Limb (tissue), 2 donors: ENCODE data around the gene ZNF423.

ENCODE experiments used
- DNase-seq, 2 donors: peaks; one replicate each; pipeline ENCODE4 v3.0.0-alpha.2; 2016; ENCODE audit errors: extremely low spot score in 2 of 2

The ZNF423 gene

DNA sequence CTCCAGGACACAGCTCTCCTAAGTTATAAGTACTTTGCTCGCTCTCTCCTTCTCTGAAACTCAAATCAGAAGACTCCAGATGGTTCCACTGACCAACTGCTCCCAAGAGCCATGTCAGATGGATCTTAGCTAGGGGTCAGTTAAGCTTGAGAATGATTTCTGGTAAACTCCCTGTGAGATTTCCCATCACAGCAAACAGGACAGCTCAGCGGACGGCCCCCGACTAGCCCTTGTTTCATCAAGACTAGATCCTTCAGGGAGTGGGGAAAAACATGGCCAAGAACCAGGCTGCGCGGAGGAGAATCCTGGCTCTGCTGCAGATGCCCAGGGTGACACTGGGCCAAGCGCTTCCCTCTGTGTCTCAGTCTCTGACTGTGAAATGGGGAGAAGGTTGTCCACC lies 322.5 kb downstream of the ZNF423 start:
- no peak for DNase-seq

DNA sequence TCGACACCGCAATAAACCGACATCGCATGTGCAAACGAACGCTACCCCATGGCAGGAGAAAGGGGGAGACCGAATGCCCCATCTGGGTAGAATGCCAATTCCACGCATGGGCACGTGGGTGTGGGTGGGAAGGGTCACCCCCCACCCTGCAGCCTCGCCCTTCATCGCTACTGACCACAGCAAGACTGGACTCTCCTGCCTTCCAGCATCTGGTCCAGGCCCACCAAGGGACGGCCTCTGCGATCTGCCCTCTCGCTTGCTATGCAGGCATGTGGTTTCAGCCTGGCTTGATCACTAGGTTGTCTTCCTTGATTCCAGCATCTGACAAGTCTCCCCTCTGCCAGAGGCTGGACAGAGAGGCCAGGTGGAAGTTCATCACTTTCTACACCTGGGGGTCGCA lies 323.0 kb downstream of the ZNF423 start:
- no peak for DNase-seq

DNA sequence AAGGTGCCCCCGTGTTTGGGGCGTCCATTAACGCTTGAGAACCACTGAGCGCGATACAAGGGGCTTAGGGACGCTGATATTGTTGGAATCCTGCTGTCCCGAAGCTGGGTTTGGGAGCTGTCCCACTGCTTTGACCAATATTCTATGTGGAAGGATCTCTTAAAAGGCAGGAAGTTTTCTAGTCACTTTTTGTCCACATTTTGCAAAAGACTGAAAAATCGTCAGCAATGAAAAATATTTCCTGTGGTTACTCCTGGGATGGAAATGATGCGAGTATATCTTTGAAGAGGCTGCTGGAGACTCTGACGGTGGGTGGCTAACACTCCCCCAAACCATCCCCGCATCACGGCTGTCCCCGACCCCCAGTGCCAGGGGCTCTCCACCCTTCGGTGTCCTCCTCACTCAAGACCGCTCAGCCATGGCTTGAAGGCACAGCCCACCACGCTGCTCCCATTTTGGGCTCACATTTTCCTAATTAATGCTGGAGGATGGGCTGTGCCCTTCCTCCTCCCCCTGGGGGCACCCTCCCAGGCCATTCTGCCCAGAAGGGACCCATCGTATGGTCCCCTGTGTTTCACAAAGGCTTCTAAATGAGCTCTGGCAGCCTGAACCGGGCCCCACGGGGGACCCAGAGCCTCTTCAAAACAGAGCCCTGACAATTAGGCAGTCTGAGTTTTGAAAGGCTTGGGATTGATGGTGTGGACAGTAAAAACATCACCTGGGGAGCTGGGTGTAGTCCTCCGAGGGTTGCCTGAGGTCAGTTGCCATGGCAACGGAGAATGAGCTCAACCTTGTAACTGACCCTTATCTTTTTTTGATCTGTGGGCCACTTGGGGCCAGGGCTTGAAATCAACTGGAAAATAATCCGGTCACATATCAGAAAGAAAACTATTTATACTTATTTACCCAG lies 323.7 kb downstream of the ZNF423 start:
- no peak for DNase-seq

DNA sequence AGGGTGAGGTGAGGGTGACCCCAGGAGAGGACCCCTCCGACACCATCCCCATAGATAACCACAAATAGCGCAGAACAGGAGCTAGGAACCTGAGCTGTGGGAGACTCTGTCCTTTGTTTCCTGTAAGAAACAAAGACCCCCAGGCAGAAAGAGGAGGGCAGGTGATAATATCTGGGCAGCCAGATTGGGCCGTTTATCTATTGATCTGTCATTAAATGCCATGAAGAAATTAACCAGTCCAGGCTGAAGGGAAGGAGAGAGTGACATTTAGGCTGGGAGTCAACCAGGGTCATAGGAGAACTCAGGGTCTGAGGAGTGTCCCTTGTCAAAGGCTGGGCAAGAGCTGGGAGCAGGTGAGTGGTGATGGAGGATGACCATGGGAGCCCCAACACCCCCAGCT lies 324.5 kb downstream of the ZNF423 start:
- DNase-seq = no peak

DNA sequence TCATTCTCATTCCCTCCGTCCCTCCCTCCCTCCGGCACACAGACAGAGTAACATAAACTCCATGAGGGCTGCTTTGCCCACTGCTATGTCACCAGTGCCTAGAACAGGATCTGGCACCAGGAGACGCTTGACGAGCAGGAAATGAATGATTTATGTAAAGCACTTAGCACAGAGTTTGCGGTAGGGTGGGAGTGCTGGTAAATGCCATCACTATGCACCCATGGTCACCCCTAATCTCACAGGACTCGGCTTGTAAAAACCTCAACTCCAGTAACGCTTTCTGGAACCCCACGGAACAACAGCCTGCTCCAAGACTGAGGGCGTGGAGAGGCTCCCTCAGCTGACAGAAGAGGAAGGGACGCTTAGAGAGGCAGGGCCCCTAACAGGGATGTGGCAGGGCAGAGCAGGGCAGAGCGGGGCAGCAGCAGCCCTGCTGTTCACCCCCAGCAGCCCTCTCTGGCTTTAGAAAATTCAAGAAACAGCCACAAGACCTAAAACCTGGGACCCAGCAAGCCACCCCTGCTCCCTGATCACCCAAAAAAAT lies 325.4 kb downstream of the ZNF423 start:
- DNase-seq = no peak

DNA sequence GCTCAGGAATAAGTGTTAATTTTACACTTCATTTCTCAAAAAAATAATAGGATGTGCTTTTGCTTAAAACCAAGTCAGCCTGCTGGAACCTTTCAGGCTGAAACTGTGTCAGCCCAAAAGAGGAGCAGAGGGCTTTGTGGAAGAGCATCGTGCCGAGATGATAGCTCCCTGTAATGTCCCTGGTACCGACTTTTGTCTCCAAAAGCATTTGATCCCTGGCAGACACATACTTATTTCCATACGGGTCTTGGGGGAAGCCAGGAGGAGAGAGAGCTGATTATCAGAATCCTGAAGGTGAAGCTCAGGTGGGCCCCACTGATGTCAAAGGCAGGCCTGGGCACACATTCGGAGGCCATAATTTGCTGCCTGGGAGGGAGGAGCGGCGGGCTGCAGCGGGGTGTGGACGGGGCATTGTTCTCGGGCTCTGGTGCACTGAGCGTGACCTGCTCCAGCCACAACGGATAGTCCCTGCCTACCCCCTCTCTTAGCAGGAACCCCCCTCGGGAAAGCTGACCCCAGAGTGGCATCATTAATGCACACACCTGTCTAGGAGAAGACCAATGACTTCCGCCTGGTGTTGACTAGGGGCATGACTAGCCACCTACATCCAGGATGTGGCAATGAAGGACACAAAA lies 326.4 kb downstream of the ZNF423 start:
- no peak for DNase-seq

DNA sequence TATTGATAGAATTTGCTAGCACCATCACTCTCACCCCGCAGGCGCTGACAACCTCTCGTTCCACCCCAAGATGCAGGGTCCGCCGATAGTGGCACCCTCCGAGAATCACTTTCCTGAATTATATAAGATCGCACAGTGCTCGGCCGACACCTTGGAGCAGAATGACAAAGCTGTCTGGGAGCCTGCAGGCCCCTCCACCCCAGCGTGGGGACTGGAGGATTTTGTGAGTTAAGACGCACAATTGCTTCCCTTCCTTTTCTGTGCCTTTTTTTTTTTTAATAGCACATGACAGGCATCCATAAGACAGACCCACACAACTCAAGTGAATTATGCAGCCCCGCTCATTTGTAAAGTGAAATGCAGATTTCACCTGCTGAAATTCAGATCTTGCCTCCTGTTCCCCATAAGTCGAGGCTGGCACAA lies 327.0 kb downstream of the ZNF423 start:
- DNase-seq = no peak

DNA sequence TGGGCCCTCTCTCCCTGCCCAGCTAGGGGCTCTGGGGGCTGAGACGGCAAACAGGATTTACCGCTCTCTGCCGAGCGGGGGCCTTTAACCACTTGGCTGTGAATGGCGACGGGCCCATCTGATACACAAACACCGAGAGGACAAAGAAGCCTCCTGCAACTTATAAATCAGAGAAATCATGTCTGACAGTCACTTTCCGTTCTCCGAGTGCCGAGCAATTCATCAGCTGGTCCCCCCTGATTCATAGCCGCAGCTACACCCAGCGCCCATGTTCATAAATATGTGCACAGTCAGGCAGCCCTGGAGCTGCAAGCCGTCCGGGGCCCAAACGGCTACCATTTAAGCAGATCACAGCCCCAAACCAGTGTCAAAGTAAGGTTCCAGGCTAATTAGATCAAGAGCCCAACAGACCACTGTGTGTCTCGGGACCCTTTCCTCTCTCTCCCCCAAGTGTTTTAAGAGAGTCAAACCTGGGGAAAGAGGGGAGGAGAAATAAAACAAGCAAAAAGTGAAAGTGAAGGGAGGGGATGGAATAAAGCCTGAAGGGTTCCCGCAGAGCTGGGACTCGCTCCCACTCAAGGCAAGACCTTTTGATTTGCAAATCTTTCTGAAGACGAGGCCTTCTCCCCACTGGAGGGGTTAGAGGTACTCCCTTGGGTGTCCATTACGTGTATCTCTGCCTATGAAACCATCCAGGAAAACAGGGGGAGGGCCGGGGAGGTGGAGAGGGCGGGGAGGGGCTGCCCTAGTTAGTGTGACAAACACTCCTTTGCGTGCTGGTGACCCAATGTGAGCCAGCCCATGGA lies 327.6 kb downstream of the ZNF423 start:
- DNase-seq = peak in 1 of 2 donors; percentile 63

DNA sequence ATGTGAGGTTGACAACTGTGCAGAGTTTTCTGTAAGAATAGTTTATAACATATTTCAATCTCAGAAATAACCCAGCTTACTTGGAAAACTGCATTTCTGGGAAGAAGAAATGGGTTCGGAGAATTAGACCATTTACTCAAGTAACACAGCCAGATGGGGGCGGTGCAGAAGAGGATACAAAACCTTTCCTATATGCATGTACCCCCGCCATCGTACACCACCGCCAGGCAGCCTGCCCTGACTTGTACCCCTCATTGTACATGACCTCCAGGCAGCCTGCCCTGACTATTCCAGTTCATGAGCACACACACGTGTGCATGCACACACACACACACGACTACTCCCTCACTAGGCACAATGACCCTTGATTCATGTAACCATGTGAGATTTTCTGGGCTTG lies 328.3 kb downstream of the ZNF423 start:
- DNase-seq = no peak

DNA sequence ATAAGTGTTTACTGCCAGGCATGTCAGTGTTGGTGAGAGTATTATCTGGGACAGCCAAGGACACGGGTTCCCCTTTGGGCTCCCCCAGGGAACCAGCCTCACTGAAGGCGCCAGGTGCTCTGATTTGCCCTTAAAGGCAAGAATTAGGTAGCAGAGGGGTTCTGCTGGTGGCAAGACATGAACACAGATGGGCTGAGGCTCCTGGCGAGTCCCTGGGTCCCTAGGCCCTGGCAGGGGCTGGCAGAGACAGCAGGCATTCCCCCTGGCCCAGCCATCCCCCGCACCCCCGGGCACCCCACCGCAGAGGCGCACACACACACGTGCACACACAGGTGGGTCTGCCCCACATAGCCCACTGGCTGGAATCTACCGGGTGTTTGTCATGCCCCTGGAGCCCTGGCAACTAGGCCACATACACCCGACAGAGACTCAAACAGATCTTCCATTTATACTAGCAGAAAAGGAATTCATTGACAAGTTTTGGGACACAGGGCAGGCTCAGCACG lies 329.0 kb downstream of the ZNF423 start:
- DNase-seq = no peak

DNA sequence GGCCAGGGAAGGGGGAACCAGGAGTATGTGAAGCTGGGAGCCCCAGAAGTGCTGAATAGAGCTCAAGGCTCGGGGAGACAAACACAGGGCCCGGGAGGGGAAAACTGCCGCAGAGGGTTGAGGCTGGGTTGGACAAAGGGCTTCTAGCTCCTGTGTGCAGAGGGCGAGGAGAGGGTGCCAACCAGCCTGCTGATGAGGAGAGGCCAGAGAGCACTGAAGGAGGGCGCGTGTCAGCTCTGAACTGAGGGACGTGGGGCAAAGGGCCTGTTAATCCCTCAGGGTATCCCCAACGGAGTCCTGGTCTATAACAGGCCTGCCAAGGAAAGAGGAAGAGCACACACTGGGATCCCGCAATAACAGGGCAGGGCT lies 331.0 kb downstream of the ZNF423 start:
- no peak for DNase-seq

DNA sequence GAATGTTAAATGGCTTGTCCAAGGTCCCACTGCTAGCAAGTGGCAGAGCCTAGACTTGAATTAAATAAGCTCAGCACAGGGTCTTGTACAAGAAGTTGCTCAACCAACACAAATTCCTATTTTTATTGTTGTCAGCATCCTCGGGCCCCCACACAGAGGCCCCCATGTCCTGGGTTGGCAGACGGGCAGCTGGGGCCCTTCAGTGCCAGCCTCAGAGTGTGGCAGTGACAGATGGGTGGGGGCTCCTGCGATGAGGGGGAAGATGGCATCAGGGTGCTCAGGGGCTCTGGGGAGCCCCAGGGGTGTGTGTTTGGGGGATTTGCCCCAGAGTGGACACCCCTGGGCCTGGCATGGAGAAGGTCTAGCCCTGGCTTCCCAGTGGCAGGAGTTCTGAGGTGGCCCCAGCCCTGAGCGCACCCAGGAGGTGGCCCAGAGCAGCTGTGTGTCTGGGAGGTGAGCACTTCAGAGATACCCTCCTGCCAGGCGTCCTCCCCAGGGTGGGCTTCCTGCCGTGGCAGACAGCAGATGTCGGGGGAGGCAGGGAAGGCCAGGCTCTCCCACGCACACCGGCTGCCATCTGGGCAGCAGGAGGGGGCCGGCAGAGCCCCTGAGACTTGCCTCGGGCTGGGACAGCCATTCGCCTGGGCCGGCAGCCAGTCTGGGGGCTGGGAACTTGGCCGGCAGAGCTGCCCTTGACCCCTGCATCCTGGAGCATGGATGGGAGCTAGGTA lies 331.5 kb downstream of the ZNF423 start:
- DNase-seq = no peak

DNA sequence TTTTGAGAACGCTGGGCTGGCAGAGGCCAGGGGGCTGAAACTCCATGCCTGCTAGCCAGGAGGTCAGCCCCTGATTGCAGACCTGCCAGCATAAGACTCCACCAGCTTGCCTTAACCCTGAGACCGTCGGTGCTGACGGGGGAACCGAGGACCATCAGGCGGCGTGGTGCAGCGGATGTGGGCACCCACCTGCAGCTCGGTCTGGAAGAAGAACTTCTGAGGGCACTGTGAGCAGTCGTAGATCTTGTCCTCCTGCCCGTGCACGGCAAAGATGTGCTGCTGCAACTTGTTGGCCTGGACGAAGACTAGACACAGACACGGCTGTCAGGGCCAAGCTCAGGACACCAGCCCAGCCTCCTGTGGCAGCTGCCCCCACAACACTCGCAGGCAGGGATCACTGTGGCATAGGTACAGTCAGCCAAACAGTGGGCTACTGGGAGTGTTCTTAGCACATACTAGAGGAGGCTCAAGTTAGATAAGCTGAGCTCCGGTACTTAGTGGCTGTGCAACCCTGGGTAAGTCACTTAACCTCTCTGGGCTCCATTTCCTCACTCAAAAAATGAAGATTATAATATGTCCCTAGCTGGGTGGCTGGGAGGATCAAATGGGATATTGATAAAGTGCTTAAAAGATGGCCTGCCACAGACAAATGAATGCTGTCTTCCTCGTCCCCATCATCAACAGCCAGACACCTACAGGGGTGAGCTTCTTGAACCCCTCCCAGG lies 332.3 kb downstream of the ZNF423 start:
- no peak for DNase-seq

DNA sequence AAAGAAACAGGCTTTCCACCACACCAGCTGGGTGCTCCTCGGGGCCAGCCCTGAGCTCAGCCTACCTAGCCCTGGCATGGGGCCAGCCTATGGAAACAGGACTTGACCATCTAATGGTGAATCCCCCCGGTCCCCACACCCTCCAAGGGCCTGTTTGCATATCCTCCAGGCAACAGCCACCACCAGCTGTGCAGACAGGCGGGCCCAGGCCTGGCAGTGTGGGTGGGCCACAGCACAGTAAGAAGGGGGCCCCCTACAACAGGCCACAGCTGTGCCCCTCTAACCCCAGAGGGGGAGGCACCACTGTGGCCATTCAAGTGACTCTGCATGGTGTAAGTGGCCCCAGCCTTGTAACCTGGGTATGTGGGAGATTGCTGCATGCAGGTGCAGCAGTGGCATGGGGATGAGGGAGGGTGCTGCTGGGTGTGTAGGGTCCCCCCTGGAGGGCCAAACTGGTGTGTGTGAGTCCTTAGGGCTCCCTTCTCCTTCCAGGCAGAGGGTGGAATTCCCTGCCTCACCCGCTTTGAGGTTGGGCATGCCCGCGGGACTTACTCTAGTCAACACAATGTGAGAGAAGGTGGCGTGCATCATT lies 334.1 kb downstream of the ZNF423 start:
- no peak for DNase-seq

DNA sequence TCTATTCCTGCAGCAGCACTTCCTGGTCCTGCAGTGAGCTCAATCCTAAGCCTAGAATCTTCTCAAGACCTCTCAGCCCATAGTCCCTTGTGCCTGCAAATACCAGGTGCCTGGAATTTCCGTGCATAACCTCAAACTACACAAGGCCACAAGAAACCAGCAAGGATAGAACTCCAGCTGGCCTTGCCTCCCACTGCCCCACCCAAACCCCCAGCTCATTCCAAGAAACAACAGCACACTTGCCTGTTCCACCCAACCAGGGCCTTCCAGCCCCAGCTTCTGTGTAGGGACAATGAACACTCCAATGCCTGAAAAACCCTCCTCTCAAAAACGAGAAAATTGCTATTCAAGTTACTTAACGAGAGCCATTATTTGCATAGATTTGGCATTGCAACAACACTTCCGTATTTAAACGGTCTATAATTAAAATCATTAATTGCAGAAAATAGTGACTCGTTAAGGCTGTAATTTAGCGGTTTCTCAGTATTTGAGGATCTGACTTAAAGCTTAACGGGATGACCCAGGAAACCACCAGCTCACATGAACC lies 335.3 kb downstream of the ZNF423 start:
- DNase-seq = no peak

DNA sequence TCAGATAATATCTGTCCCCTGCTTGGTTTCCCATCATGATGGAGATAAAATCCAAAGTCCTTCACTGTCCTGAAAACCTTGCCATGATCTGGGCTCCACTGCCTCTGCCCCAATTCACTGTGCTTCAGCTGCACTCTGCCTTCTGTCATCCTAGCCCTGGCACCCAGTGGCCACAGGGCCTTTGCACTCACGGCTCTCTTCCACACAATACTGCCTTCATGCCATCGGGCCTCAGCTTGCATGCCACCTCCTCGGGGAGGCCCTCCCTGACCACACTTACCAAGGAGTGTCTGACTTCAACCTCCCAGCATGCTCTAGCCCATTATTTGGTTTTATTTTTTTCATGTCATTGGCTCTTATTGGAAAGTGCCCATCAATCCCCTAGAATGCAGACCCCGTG lies 336.2 kb downstream of the ZNF423 start:
- no peak for DNase-seq

DNA sequence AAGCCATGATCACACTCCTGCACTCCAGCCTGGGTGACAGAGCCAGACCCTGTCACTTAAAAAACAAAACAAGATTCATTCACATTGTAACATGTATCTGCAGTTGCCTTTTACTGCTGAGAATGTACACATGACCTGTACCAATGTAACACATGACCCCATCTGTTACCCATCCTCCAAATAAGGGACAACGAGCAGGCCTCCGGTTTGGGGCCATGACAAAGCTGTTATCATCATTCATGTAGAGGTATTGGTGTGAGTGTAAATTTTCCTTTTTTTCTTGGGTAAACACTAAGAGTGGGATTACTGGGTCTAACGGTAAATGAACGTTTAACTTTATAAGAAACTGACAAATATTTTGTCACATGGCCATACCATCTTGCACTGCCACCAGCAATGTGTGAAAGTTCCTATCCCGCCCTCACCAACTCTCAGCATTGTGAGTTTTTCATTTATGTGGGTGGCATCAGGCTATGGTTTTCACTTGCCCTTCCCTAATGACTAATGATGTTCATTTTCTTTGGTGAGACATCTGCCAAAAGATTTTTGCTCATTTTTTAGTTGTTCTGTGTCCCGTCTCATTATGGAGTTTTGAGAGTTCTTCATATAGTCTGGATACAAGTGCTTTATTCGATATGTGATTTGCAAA lies 336.8 kb downstream of the ZNF423 start:
- no peak for DNase-seq

DNA sequence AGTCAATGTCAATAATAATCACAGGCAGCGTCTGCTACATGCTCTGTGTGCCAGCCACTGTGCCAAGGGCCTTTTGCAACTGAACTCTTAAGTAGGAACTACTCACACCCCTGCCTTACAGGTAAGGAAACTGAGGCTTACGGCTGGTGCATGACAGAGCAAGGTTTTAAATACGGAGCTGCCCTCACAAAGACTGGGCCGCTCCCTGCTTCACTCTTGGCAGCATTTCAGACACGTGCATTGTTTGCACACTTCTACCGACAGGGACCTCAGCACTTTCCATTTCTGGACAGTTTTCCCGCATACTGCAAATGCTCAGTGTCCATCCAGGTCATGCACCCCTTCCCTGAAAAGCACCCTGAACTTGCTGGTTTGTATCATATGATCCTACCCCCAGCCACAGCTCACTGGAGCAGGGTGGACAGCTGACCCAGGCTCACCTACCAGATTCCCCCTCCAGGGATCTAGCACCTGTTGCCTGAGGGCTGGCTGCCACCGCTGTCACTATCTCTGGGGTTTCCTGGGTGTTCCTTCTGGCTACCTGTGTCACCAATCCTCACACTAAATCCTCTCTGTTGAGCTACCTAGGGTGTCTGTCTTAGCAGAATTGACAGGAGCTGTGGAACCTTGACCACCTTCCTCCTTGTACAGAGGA lies 339.4 kb downstream of the ZNF423 start:
- no peak for DNase-seq

DNA sequence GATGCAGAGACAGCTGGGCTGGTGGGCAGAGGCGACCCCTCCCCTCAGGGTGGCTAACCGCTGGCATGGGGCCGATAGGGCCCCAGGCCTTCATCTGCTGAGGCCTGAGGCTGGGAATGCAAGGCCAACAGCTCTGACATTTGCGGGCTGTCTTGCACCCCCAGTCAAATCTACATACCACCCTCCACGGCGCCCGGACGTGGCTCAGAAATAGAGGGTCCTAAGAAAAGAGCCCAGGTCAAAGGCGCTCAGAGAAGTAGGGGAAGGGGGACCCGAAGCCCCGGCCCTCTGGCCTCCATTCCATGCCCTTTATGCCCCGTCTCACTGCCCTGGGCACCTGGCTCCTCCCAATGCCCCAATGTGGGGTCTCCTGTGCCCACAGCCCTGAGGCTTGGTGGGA lies 340.1 kb downstream of the ZNF423 start:
- DNase-seq = no peak
